HG03196 (cell line): ENCODE data around the gene ART4.
A peak's percentile ranks its signal among the peaks of the same experiment; 100 is the strongest.

Experiments
- ATAC-seq: cut with Tn5 transposase; IDR thresholded peaks from one replicate; pipeline ENCODE4 v1.9.1; 2021; ENCODE audit not compliant: unreplicated experiment

The ART4 gene

DNA sequence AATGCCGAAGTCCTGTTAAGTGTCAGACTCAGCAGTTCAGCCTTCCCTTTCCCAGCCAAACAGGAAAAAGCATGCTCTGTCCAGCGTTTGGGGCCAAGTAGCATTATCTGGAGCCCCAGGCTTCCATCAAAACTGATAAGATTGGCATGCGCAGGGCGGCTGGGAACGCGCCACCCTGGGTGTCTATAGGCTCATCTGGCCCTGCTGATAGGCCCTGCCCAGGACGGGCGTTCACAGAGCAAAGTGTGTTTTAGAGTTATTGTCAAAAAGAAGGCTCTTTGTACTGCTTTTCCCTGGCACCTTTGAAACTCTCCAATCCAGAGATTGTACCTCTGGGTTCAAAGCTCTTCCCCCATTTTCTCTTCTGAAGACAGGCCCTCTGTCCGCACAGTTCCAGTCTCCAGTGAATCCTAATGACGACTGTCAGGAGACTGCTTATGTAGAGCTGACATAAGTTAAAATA is at the start of gene ART4:
ART4 (minus strand) TSS at position 102 of the 463 bp plus-strand sequence. CDS start 413 bp downstream, outside the sequence.
- ATAC-seq: no peak

DNA sequence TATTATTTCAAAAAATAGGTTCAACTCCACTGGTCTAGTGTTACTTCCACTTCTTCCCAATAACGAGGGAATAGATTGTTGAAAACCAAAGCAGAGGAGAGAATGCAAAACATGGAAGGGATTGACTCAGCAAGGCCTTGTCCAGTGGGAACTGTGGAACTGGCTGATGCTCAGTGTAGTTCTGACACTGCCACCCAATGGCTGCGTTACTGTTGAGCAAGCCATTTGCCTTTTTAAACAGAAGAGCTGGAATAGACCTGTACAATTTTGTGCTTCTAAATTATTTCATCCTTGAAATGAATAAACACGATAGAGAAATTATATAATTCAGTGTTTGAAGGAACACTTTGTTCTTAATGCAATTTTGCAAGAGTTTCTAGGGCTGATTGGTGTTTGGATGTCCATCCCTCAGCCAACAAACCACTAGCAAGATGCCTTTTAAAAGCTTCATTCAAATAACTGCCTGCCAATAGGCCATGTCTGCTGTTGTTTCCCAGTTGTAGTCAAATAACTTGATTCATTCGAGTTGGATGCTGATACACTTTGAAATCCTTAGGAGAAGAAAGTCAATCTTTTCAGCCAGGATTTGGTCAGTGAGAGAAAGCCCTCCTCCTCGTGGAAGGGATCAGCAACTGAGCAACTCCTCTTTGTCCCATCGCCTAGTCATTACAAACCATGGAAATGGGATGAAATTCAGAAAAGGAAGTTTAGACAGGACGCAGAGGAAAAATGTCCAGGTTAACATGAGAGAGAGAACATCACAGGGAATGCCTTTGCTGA is 49.6 kb upstream of the ART4 start:
- ATAC-seq: no peak

GRCh38 chr12:14890701-14891100 is 47.4 kb upstream of the ART4 start:
- no peak for ATAC-seq

- ATAC-seq: no peak
These were observed 42.9 kb upstream of the ART4 start for GRCh38 chr12:14886271-14886670.

DNA sequence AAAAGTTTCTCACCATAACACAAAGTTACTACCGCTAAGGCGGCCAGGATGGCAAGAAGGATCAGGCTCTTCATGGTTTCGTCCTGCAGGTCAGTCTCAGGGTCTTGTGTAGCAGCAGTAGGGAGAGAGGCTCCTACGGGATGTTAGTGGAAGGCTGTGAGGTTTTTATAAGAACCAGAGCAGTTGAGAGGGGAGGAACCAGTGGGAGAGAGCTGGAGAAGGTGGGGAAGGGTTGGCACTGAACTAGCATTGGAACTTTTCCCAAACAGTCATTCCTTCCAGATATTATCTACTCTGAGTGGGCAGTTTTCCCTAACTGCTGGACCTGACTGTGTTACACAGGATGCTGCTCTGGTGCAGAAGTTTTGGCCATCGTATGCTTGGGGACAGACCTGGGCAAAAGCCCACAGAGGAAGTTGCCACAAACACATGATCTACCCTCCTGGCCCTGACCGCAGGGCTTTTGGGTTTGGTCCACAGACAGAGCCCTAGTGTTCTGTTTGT is 42.4 kb upstream of the ART4 start, which contains the start of gene MGP:
MGP (minus strand) TSS at position 137 of the 504 bp plus-strand sequence; CDS start at position 74, 63 bp downstream.
- no peak for ATAC-seq

DNA sequence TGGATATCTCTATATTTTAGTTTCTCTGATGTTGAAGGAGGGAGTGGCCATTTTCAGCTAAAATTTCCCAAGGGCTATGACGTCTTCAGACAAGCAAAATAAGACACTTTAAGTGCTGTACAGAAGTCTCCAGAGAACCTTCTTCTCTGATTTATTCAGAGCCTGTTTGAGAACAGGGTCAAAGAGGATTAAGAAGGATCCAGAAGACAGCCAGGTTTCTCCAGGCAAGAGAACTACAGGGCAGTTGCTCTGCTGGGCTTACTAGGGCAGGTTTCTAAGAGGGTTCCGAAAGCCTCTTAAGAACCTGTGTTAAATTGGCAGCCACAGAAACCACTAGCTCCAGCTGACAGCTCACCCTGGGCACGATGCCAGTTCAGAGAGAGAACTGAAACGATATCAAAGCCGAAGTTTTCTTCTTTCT is 41.1 kb upstream of the ART4 start:
- ATAC-seq: peak; percentile 96

- ATAC-seq: no peak
These were observed 40.4 kb upstream of the ART4 start for GRCh38 chr12:14883686-14884085.

- no peak for ATAC-seq
These were observed 37.6 kb upstream of the ART4 start for GRCh38 chr12:14880890-14881453.

GRCh38 chr12:14879222-14879933 is 36.1 kb upstream of the ART4 start:
- no peak for ATAC-seq

DNA sequence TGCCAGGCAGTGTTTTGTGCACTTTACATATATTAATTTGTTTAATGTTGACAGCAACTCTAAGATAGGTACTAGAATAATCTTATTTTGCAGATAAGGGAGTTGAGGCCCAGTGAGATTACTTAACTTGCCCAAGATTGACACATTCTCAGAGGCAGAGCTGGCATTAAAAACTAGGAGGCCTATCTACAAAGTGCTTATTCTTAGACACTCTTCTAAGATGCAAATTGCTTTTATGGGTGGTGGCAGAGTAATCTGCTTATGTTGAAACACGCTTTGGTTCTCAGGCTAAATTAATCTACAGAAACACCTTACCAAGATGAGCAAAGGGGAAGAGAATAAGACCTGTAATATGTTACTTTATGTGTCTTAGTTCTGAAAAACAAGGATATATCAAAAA is 35.2 kb upstream of the ART4 start:
- no peak for ATAC-seq

DNA sequence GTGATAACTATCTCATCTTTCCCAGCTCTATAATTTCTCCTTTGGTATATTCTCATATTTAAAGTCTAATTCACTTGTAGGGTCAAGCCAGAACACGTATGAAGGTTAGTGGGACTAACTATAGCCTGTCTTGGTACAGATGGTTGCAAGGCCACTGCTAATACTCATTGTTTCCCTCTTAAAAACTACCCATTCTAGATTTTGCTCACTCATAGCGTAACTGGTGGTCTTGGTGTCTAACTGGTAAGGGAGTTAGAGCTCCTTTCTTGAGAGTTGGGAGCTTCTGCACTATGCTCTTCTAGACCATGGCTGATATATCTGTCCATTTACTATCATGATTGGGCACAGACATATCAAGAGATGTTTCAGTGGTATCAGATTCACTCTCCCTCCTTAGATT is 33.5 kb upstream of the ART4 start:
- ATAC-seq: no peak

DNA sequence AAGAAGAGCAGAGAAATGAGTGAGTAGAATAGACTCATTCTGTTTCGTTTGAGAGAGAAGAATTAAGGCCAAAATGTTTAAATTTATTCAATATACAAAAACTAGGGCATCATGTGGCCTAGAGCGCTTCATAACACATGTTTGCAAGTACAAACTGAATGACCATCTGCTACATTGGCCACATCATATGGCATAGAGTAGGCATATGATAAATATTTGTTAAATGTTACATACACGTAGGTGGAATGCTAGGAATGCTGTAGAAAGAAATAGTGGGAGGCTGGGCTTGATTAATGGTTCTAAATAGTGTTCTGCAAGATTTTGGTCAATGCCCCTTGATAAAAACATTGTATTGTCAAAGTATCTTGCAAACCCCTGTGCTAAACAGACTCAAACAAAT is 31.6 kb upstream of the ART4 start:
- ATAC-seq: no peak

GRCh38 chr12:14873440-14874185 is 30.3 kb upstream of the ART4 start:
- ATAC-seq: no peak

GRCh38 chr12:14871886-14872285 is 28.6 kb upstream of the ART4 start:
- ATAC-seq: no peak

- no peak for ATAC-seq
These were observed 27.9 kb upstream of the ART4 start for GRCh38 chr12:14871247-14871646.

DNA sequence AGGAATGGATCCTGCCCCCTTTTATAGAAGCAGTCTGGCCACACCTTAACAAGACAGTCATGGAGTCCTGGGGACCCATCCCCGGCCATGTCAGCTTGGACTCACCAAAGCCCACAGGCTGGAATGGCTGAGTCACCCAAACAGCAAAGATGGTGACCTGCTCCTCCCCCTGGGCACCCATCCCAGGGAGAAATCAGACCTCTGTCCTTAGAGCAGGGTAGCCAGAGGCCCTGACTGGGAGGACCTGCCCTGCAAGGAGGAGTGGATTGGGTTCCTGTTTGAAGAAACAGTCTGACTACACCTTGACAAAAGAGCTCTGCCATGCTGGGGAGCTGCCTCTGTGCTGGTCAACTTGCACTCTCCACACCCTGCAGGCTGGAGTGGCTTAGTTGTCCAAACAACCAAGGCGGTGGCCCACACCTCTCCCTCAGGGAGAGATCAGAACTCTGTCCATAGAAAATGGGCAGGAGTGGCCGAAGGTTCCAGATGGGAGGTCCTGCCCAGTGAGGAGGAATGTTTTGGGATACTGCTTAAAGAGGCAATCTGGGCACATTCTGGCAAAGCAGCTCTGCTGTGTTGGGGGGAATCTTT is 25.7 kb upstream of the ART4 start:
- ATAC-seq: no peak

- no peak for ATAC-seq
These were observed 17.2 kb upstream of the ART4 start for GRCh38 chr12:14860490-14860889.

- no peak for ATAC-seq
These were observed 15.2 kb upstream of the ART4 start for GRCh38 chr12:14858513-14858912.

DNA sequence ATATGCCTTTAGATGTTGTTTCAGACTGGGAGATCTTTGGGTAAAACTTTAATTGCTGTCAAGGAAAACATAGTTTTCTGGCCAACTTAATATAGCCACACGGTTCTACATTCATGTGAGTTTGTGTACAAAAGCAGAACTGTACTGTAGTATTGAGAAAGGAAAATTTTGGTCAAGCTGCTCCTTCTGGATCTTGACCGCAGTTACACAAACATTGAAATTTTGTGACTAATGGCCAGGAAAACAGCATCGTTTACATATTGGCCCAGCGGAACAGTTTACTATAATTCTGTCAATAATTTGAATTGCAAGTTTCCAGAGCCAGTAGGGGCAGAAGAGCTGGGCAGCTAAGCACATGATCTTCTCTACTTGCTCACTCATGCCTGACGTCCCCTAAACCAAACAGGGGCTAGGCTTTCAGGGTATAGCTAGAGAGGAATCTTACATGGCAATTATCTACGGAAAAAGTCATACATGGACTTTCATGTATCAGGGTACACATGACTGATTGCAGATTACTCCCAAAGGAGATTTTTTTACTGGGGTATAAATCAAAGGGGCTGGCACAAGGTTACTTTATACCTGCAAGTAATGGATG is 11.4 kb upstream of the ART4 start:
- ATAC-seq: no peak

GRCh38 chr12:14853961-14854360 is 10.6 kb upstream of the ART4 start:
- no peak for ATAC-seq
